ENCODE measurements around the gene ZBTB47.

ZBTB47 gene

GRCh38 chr3:42613462-42613861 is 40.0 kb upstream of the ZBTB47 start:
- TF ChIP-seq CTCF (IDR thresholded peaks at IDR 0.05; ENCODE audit: insufficient read depth, low read length, missing control alignments) = peak; percentile 24
- H3K4me3 ChIP-seq (ENCODE audit: low read depth, low read length) = no peak overlapping the region
- no peak for DNase-seq (ENCODE audit: low read depth, low spot score)
- CTCF ChIA-PET = interaction anchor here (0.6 to 5.6 kb wide), 8 partner anchors 9 to 38 kb away, joined by 3 to 38 read pairs (median 6); partner anchors contain the start of gene NKTR
- POLR2A ChIA-PET = no interaction called here

- ChIA-PET CTCF (interaction anchor here (1.0 kb wide), 1 partner anchor 18 kb away, joined by 3 read pairs; no protein-coding TSS in a partner anchor), POLR2A (no interaction called here)
- no peak overlapping the region for H3K4me3 ChIP-seq (ENCODE audit: low read depth, low read length)
- no peak for DNase-seq (ENCODE audit: low read depth, low spot score)
- no peak for TF ChIP-seq CTCF (IDR thresholded peaks at IDR 0.05; ENCODE audit: insufficient read depth, low read length, missing control alignments)
Measured at GRCh38 chr3:42631620-42632019, 21.9 kb upstream of the ZBTB47 start.

GRCh38 chr3:42632146-42632545 is 21.4 kb upstream of the ZBTB47 start:
- POLR2A ChIA-PET = no interaction called here
- CTCF ChIA-PET = no interaction called here
- no peak for DNase-seq (ENCODE audit: low read depth, low spot score)
- H3K4me3 ChIP-seq (ENCODE audit: low read depth, low read length) = no peak overlapping the region
- TF ChIP-seq CTCF (IDR thresholded peaks at IDR 0.05; ENCODE audit: insufficient read depth, low read length, missing control alignments) = no peak

GRCh38 chr3:42633544-42633943 is 20.0 kb upstream of the ZBTB47 start:
- ChIA-PET POLR2A (no interaction called here), CTCF (interaction anchor here (0.9 to 1.0 kb wide), 2 partner anchors 14 to 18 kb away, joined by 3 read pairs; no protein-coding TSS in a partner anchor)
- TF ChIP-seq CTCF (IDR thresholded peaks at IDR 0.05; ENCODE audit: insufficient read depth, low read length, missing control alignments) = no peak
- no peak for DNase-seq (ENCODE audit: low read depth, low spot score)
- H3K4me3 ChIP-seq (ENCODE audit: low read depth, low read length) = no peak overlapping the region

- no peak for DNase-seq (ENCODE audit: low read depth, low spot score)
- no peak overlapping the region for H3K4me3 ChIP-seq (ENCODE audit: low read depth, low read length)
- ChIA-PET POLR2A (no interaction called here), CTCF (no interaction called here)
- no peak for TF ChIP-seq CTCF (IDR thresholded peaks at IDR 0.05; ENCODE audit: insufficient read depth, low read length, missing control alignments)
Measured at GRCh38 chr3:42635111-42635510, 18.4 kb upstream of the ZBTB47 start.

GRCh38 chr3:42637001-42637400 is 16.5 kb upstream of the ZBTB47 start:
- CTCF ChIA-PET = interaction anchor here (0.8 to 2.2 kb wide), 5 partner anchors 11 to 107 kb away, joined by 3 to 6 read pairs (median 3); no protein-coding TSS in a partner anchor
- no peak overlapping the region for H3K4me3 ChIP-seq (ENCODE audit: low read depth, low read length)
- POLR2A ChIA-PET = no interaction called here

More at GRCh38 chr3:42637001-42637400, 16.5 kb upstream of the ZBTB47 start:
- DNase-seq (ENCODE audit: low read depth, low spot score) = no peak
- no peak for TF ChIP-seq CTCF (IDR thresholded peaks at IDR 0.05; ENCODE audit: insufficient read depth, low read length, missing control alignments)

Measured in AG04449 (cell line).